Measurements from ENCODE around the gene XRCC6. TPM values are rescaled to one million over a fixed set of nuclear protein-coding genes. Genes with fewer than 3 reads are reported as not detected.

XRCC6 gene
- total and polyA plus RNA-seq, 2 of the 13 experiments (the other 11 are each of a cell fraction or from before 2014, with no cell fraction given): 124 to 625 TPM

- TF ChIP-seq ZNF281 (CRISPR knock-in tag; IDR thresholded peaks at IDR 0.05; ENCODE audit: borderline replicate concordance): no peak
- no peak for TF ChIP-seq KIAA2018 (CRISPR knock-in tag; IDR thresholded peaks at IDR 0.05; ENCODE audit: borderline replicate concordance)
- no peak for TF ChIP-seq NFYB (CRISPR knock-in tag; IDR thresholded peaks at IDR 0.05)
- peak; percentile 63; the same call in 1 of the 2 replicates for TF ChIP-seq ZSCAN9 (CRISPR knock-in tag; IDR thresholded peaks at IDR 0.05; ENCODE audit: borderline replicate concordance)
- TF ChIP-seq MED8 (CRISPR knock-in tag; IDR thresholded peaks at IDR 0.05; ENCODE audit: insufficient replicate concordance): no peak
- no peak for TF ChIP-seq GPN1 (CRISPR knock-in tag; IDR thresholded peaks at IDR 0.05; ENCODE audit: borderline replicate concordance)
- no peak for TF ChIP-seq ZC3H13 (CRISPR knock-in tag; IDR thresholded peaks at IDR 0.05)
- no peak for TF ChIP-seq CCAR2 (optimal IDR thresholded peaks at IDR 0.05; ENCODE audit: low read depth, low read length)
- TF ChIP-seq CEBPG (CRISPR knock-in tag; IDR thresholded peaks at IDR 0.05): peak; percentile 14; the same call in 1 of the 2 replicates
- no peak for TF ChIP-seq JUNB (CRISPR knock-in tag; IDR thresholded peaks at IDR 0.05; ENCODE audit: borderline replicate concordance)
- TF ChIP-seq EP300 (IDR thresholded peaks at IDR 0.05; ENCODE audit: low read depth in 2 of 2, low read length in 2 of 2): 0 out of 4 replicates have a peak, but pooled peaks of 1 of the 2 experiments have one; percentile 29
- TF ChIP-seq EP300 (CRISPR knock-in tag; IDR thresholded peaks at IDR 0.05; ENCODE audit: borderline replicate concordance): no peak
- TF ChIP-seq FOXK1 (CRISPR knock-in tag; IDR thresholded peaks at IDR 0.05; ENCODE audit: borderline replicate concordance, low read depth): peak; percentile 44
- no peak for TF ChIP-seq REXO4 (CRISPR knock-in tag; IDR thresholded peaks at IDR 0.05; ENCODE audit: borderline replicate concordance)
- TF ChIP-seq KDM3A (CRISPR knock-in tag; IDR thresholded peaks at IDR 0.05; ENCODE audit: low read depth): peak; percentile 47; the same call in 1 of the 2 replicates
- TF ChIP-seq ZFP91 (CRISPR knock-in tag; IDR thresholded peaks at IDR 0.05; ENCODE audit: borderline replicate concordance): peak; percentile 72; the same call in 1 of the 2 replicates
Measured at GRCh38 chr22:41688365-41689211, 67.5 kb downstream of the XRCC6 start, which contains the start of gene SNU13 (continued).
